NCI-H1092 treated with DMSO at 0.1 percent for 48 hours (cell line): ENCODE measurements around the gene S100A10.

Experiments
- DNase-seq: peaks from one replicate; lab custom pipeline; 2025; lab: John Stamatoyannopoulos, UW

The S100A10 gene

GRCh38 chr1:151988405-151988923 is 5.2 kb downstream of the S100A10 start:
- DNase-seq: no peak

GRCh38 chr1:151986501-151987190 is 7.0 kb downstream of the S100A10 start:
- DNase-seq: no peak

- DNase-seq: no peak
Measured at GRCh38 chr1:151985768-151986167, 7.9 kb downstream of the S100A10 start.

- DNase-seq: no peak
Measured at GRCh38 chr1:151985270-151985669, 8.4 kb downstream of the S100A10 start.

GRCh38 chr1:151984313-151984956 is 9.2 kb downstream of the S100A10 start:
- no peak for DNase-seq

GRCh38 chr1:151982300-151983005 is 11.2 kb downstream of the S100A10 start:
- DNase-seq: no peak

- DNase-seq: no peak
Measured at GRCh38 chr1:151981178-151981525, 12.5 kb downstream of the S100A10 start.

- no peak for DNase-seq
Measured at GRCh38 chr1:151980287-151981177, 13.1 kb downstream of the S100A10 start.

GRCh38 chr1:151978922-151979321 is 14.7 kb downstream of the S100A10 start:
- no peak for DNase-seq

GRCh38 chr1:151977662-151978230 is 15.9 kb downstream of the S100A10 start:
- DNase-seq: no peak

- DNase-seq: no peak
Measured at GRCh38 chr1:151976858-151977257, 16.8 kb downstream of the S100A10 start.

- DNase-seq: no peak
Measured at GRCh38 chr1:151976015-151976343, 17.7 kb downstream of the S100A10 start.

- DNase-seq: no peak
Measured at GRCh38 chr1:151975311-151976014, 18.2 kb downstream of the S100A10 start.

- DNase-seq: no peak
Measured at GRCh38 chr1:151972542-151973248, 21.0 kb downstream of the S100A10 start.

GRCh38 chr1:151970626-151971025 is 23.0 kb downstream of the S100A10 start:
- DNase-seq: no peak

GRCh38 chr1:151970128-151970527 is 23.5 kb downstream of the S100A10 start:
- no peak for DNase-seq

- no peak for DNase-seq
Measured at GRCh38 chr1:151968791-151969399, 24.8 kb downstream of the S100A10 start.

- DNase-seq: no peak
Measured at GRCh38 chr1:151968058-151968457, 25.6 kb downstream of the S100A10 start.

- DNase-seq: no peak
Measured at GRCh38 chr1:151967091-151967490, 26.6 kb downstream of the S100A10 start.

GRCh38 chr1:151966061-151966460 is 27.6 kb downstream of the S100A10 start:
- DNase-seq: no peak
